Measurements from ENCODE around the gene UNC93B1.

Gene UNC93B1

GRCh38 chr11:68003846-68004550 lies at the start of gene UNC93B1:
Gene UNC93B1, minus strand, starts transcription at chr11:68004097. Its CDS starts 54 bp downstream, at chr11:68004043.
- DNase-seq, result peak; percentile 85

- DNase-seq, result no peak
Measured at GRCh38 chr11:68053117-68053516, 49.2 kb upstream of the UNC93B1 start.

GRCh38 chr11:68052137-68052873 lies 48.4 kb upstream of the UNC93B1 start:
- DNase-seq, result no peak

GRCh38 chr11:68051191-68052136 lies 47.6 kb upstream of the UNC93B1 start:
- DNase-seq, result no peak

- no peak for DNase-seq
Measured at GRCh38 chr11:68050371-68050841, 46.5 kb upstream of the UNC93B1 start.

- DNase-seq, result no peak
Measured at GRCh38 chr11:68049509-68050370, 45.8 kb upstream of the UNC93B1 start.

GRCh38 chr11:68048681-68049508 lies 45.0 kb upstream of the UNC93B1 start:
- no peak for DNase-seq

- no peak for DNase-seq
Measured at GRCh38 chr11:68047437-68048290, 43.8 kb upstream of the UNC93B1 start.

GRCh38 chr11:68044898-68045351 lies 41.0 kb upstream of the UNC93B1 start:
- DNase-seq, result no peak

- DNase-seq, result no peak
Measured at GRCh38 chr11:68044145-68044813, 40.4 kb upstream of the UNC93B1 start.

GRCh38 chr11:68043349-68044144 lies 39.6 kb upstream of the UNC93B1 start:
- no peak for DNase-seq

GRCh38 chr11:68043029-68043348 lies 39.1 kb upstream of the UNC93B1 start:
- no peak for DNase-seq

GRCh38 chr11:68042219-68043028 lies 38.5 kb upstream of the UNC93B1 start:
- no peak for DNase-seq

- no peak for DNase-seq
Measured at GRCh38 chr11:68041617-68042218, 37.8 kb upstream of the UNC93B1 start.

- DNase-seq, result no peak
Measured at GRCh38 chr11:68040957-68041591, 37.2 kb upstream of the UNC93B1 start.

- peak; percentile 48 for DNase-seq
Measured at GRCh38 chr11:68040101-68040956, 36.4 kb upstream of the UNC93B1 start.

Measured in CD4-positive, alpha-beta T cell treated with Interferon gamma for 1 hour (primary cell).